Brain microvascular endothelial cell (primary cell): ENCODE results near the gene CCDC144A.
A peak's percentile ranks its signal among the peaks of the same experiment; 100 is the strongest.
"Not testable (repeated sequence)": the region's sequence is repeated elsewhere in the genome, so short reads cannot be mapped to it uniquely, and the experiment has no call there.

Source experiments
- DNase-seq: peaks from one replicate; pipeline ENCODE4 v3.0.0-alpha.2; 2020
- H3K27ac ChIP-seq: fragments of 250-450 bp; sonication (Bioruptor Pico); 2 replicates; pipeline ENCODE4 v1.5.1; 2020; ENCODE audit warnings: mild to moderate bottlenecking, moderate library complexity
- H3K27me3 ChIP-seq: fragments of 250-450 bp; sonication (Bioruptor Pico); replicated peaks from 2 replicates; pipeline ENCODE4 v1.5.1; 2020; ENCODE audit warnings: mild to moderate bottlenecking
- H3K36me3 ChIP-seq: fragments of 250-450 bp; sonication (Bioruptor Pico); replicated peaks from 2 replicates; pipeline ENCODE4 v1.5.1; 2020; ENCODE audit warnings: mild to moderate bottlenecking
- H3K4me3 ChIP-seq: 2 replicates; pipeline ENCODE4 v1.5.1; 2011; ENCODE audit warnings: low read depth, mild to moderate bottlenecking, control low read depth, low read length, moderate library complexity
- in situ Hi-C: cut with HindIII; loops from 2 replicates; pipeline ENCODE4 v1.10.0; 2017; ENCODE audit warnings: low sequenced_read_pairs, low pct_ligation_motif_present
- TF ChIP-seq, protein P1 (sequence below): IDR thresholded peaks from 2 replicates; pipeline ENCODE4 v1.5.1; 2011; ENCODE audit warnings: low read depth, mild to moderate bottlenecking, moderate library complexity, low read length, control low read depth, inconsistent platforms; ENCODE audit errors: missing control alignments

Gene CCDC144A

DNA sequence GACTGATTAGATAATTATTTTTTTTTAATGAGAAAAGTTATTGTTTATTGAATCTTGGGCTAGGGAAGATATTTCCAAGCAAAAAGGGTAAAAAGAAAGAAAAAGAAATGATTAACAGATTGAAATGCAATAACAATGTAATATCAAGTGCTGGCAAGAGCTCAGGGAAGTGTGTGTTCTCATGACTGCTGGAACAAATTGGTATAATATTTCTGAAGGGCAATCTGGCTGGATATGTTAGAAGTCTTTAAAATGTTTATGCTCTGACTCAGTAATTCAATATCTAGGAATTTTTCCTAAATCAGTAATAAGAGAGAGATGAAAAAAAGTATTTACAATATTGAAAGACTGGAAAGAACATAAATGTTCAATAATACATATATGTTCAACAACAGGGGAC lies 28.8 kb upstream of the CCDC144A start:
- Histone ChIP-seq H3K4me3 (no peak overlapping the region), H3K36me3 (no peaks in the 10 kb centered on the region), H3K27ac (no peak overlapping the region), H3K27me3 (no peaks in the 10 kb centered on the region)
- in situ Hi-C loops: no loop called here
- TF ChIP-seq, protein P1, sequence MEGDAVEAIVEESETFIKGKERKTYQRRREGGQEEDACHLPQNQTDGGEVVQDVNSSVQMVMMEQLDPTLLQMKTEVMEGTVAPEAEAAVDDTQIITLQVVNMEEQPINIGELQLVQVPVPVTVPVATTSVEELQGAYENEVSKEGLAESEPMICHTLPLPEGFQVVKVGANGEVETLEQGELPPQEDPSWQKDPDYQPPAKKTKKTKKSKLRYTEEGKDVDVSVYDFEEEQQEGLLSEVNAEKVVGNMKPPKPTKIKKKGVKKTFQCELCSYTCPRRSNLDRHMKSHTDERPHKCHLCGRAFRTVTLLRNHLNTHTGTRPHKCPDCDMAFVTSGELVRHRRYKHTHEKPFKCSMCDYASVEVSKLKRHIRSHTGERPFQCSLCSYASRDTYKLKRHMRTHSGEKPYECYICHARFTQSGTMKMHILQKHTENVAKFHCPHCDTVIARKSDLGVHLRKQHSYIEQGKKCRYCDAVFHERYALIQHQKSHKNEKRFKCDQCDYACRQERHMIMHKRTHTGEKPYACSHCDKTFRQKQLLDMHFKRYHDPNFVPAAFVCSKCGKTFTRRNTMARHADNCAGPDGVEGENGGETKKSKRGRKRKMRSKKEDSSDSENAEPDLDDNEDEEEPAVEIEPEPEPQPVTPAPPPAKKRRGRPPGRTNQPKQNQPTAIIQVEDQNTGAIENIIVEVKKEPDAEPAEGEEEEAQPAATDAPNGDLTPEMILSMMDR: no peak
- DNase-seq: no peak

DNA sequence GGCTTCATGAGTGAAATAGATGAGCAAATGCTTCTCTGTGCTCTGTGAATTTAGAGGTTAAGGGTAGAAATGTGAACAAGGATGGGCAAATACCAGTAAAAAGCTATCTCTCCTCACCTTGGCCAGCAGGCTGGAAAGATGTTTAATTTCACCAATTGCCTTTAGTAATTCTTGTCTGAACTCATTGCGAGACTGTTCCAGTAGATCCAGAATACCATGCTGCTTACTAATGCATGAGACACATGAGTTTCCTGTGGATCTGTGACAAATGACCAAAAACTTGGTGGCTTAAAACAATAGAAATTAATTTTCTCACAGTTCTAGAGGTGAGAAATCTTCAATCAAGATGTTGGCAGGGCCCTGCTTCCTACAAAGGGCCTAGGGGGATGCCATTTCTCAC lies 27.1 kb upstream of the CCDC144A start:
- H3K36me3 ChIP-seq: no peaks in the 10 kb centered on the region
- no peaks in the 10 kb centered on the region for H3K27me3 ChIP-seq
- TF ChIP-seq, protein P1: no peak
- in situ Hi-C loops: no loop called here
- H3K27ac ChIP-seq: no peak overlapping the region
- H3K4me3 ChIP-seq: no peak overlapping the region
- no peak for DNase-seq

DNA sequence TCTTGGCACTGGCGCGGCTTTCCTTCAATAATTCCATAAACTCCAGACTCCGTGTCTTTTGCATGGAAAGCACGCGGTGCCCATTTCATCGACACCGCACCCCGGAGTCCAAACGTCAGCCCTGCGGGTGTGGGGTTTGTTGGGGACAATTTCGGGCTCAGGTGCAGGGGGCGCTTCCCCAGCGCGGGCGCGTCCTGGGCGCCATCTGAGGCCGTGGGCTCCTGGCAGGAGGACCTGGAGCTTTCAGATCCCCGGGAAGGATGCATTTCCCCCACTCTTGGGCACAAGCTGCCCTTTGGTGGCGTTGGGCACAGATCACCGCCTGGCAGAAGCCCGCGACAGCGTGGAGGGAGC lies 23.5 kb upstream of the CCDC144A start:
- H3K4me3 ChIP-seq: peak overlapping the region; percentile 54
- H3K27ac ChIP-seq, H3K36me3 ChIP-seq, H3K27me3 ChIP-seq, in situ Hi-C loops, DNase-seq: not testable (repeated sequence)

DNA sequence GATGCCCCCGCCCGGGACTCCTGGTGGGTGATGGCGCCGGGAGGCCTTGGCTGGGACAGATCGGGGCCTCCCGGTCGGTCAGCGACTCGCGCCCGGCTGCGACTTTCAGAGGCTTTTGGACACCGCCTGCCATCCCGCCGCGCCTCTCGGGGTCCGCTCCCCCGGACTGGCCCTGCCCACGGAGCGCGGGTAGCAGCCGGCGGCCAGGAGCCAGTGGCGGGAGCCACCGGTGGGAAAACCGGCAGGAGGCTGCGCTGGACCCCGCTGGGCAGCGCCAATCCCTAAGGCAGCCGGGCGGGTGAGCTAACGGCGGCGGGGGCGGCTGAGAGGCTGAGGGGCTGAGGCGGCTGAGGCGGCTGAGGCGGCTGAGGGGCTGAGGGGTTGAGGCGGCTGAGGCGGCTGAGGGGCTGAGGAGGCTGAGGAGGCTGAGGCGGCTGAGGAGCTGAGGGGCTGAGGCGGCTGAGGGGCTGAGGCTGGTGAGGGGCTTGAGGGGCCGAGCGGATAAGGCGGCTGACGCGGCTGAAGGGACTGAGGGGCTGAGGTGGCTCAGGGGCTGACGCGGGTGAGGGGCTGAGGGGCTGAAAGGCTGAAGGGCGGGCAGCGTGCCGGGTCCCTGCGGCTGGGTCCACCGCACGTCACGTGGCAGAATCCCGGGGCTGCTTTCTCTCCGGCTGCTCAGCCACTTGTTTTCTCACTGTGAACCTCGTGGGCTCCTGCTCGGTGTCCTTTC lies 23.0 kb upstream of the CCDC144A start:
- H3K4me3 ChIP-seq: peak overlapping the region; percentile 54
- DNase-seq, H3K36me3 ChIP-seq, H3K27me3 ChIP-seq, H3K27ac ChIP-seq, in situ Hi-C loops: not testable (repeated sequence)

DNA sequence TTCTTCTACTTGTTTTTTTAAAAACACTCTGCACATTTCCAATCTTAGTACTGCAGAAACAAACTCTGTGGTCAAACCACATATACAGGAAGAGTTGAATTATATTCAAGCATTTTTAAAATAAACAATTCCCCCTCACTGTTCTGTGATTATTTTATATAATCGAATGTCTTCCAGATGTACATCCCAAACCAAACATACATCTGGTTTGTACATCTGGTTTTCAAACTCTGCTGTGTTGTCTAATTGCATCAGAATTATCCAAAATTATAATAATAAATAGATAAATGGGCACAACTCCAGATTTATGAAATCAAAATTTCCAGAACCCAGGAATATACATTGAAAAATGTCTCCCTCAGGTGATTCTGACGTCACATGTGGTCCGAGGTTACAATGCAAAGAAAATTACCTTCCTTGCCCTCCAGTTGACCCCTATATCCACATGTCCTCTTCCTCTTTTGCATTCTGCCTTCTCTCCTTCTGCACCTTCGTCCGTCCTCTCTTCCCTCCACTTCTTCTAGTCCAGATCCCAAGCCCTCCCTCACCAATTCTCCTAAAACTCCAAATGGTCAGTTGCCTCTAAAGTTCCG lies 13.3 kb upstream of the CCDC144A start:
- Histone ChIP-seq H3K4me3 (no peak overlapping the region), H3K27me3 (no peaks in the 10 kb centered on the region), H3K27ac (no peak overlapping the region), H3K36me3 (no peaks in the 10 kb centered on the region)
- in situ Hi-C loops: no loop called here
- DNase-seq: no peak
- TF ChIP-seq, protein P1: no peak

DNA sequence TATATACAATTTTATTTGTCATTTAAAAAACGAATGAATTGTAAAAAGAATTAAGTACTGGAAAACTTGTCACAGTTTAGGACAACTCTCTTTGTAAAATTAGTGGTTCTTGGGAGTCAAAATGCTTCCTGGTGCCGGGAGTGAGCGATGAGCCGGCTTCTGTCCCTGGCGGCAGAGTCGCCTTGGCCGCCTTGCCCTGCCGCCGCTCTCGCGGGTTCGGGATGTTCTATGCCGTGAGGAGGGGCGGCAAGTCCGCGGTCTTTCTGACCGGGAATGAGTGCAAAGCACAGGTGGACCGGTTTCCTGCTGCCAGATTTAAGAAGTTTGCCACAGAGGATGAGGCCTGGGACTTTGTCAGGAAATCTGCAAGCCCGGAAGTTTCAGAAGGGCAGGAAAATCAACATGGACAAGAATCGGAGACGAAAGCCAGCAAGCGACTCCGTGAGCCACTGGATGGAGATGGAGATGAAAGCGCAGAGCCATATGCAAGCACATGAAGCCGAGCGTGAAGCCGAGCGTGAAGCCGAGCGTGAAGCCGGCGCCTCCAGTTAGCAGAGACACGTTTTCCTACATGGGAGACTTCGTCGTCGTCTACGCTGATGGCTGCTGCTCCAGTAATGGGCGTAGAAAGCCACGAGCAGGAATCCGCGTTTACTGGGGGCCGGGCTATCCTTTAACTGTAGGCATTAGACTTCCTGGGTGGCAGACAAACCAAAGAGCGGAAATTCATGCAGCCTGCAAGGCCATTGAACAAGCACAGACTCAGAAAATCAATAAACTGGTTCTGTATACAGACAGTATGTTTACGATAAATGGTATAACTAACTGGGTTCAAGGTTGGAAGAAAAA lies 6.5 kb upstream of the CCDC144A start:
- in situ Hi-C loops, H3K27me3 ChIP-seq, DNase-seq, H3K4me3 ChIP-seq, H3K27ac ChIP-seq, H3K36me3 ChIP-seq: not testable (repeated sequence)

DNA sequence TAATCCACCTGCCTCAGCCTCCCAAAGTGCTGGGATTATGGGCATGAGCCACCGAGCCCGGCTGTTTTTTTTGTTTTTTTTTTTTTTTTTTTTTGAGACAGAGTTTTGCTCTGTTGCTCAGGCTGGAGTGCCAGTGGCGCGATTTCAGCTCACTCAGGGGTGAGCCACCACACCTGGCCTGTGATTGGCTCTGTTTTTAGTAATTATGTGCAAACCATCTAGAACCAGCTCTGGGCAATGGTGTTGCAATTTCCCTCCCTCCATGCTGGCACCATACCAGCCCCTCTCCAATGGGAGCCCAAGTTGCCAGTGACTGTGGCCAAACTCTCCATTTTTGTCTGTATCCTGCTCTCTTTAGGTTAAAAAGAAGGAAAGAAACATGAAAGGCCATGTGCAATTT lies 4.0 kb upstream of the CCDC144A start:
- H3K36me3 ChIP-seq, H3K4me3 ChIP-seq, H3K27ac ChIP-seq, DNase-seq, H3K27me3 ChIP-seq, in situ Hi-C loops: not testable (repeated sequence)

DNA sequence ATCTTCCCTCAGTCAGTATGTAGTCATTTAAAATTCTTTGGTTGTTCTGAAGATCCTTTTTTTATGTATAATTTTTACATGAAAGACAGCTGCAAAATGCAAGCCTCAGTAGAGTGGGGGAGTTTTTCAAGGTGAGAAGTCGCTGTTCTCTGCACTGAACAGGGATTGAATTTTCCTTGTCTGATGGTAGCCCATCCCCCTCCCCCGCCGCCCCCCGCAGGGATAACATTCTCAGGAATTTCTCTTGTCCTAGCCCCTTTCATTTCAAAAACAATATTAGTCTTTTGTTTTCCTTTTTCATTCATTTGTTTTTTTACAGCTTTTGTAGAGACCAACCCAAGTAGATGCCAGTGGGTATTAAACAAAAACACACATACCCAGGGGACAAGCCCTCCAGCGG lies 2.9 kb upstream of the CCDC144A start:
- H3K27ac ChIP-seq, DNase-seq, in situ Hi-C loops, H3K36me3 ChIP-seq, H3K4me3 ChIP-seq, H3K27me3 ChIP-seq: not testable (repeated sequence)

DNA sequence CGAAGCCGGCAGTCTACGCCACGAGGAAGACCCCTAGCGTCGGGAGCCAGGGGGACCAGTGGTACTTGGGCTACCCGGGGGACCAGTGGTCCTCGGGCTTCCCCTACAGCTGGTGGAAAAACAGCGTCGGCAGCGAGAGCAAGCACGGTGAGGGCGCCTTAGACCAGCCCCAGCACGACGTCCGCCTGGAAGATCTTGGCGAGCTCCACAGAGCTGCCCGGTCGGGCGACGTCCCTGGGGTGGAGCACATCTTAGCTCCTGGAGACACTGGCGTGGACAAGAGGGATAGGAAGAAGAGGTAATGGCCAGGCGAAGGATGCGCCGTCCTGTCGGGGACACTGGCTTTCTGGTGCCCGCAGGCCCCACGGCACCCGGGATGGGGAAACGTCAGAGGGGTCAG lies 406 bp downstream of the CCDC144A start:
- H3K36me3 ChIP-seq, H3K27me3 ChIP-seq, H3K27ac ChIP-seq, DNase-seq, in situ Hi-C loops, H3K4me3 ChIP-seq: not testable (repeated sequence)

DNA sequence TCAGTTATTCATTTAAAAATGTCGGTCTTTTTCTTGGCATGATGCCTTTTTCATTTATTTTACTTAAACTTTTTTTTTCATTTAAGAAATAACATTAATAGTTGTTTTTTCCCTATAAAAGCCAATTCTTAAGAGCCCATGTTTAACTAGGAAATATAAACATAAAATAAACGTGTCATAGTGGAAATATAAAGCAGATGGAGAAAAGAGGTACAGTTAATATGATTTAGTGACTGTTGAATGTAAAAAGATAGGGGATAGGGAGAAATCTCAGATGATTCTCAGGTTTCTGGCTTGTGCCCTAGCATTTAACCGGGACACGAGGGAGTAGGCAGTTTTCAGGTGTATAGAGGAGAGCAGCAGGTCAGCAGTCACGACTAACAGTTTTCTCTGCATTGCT lies 7.6 kb downstream of the CCDC144A start:
- in situ Hi-C loops, DNase-seq, H3K36me3 ChIP-seq, H3K27ac ChIP-seq, H3K27me3 ChIP-seq, H3K4me3 ChIP-seq: not testable (repeated sequence)

DNA sequence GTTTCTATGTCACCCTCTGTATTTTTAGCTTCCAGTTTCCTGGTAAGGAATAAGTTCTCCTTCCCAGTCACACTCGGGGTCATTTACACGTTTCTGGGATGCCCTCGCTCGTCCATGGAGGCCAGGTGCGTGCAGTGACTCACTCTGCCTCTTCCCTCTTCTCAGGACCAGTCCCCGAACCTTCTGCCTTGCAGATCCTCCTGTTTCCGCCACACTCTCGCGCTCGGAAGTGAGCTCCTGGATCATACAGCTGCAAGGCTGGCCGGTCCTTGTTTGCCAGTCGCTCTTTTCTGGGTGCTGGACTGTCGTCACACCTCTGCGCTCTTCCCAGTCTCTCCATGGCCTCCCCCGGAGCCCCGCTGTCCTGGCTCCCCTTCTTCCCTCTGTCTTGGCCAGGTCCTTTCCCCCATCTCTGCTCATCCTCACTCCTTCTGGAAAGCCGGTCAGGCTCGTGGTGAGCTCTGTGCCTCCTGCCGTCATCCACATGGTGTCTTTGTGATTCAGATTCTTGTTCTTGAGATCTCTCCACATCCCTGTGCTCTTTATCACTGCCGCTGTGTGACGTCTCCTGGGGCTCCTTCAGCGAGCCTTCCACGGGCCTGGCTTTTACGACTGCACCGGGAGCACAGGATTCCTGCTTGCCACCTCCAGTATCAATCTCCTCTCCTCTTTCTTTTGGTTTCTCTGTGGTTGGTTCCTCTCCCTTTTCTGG lies 55.6 kb downstream of the CCDC144A start:
- DNase-seq: peak; percentile 10
- in situ Hi-C loops, H3K36me3 ChIP-seq, H3K27me3 ChIP-seq, H3K4me3 ChIP-seq, H3K27ac ChIP-seq: not testable (repeated sequence)
